Breast epithelium (tissue), 3 donors: ENCODE data around the gene KCNH3.

Experiments
- CTCF ChIP-seq, 3 donors: fragments of 450-650 bp; IDR thresholded peaks; one replicate each; pipeline ENCODE4 v1.5.1; 2016 to 2017; ENCODE audit warnings: antibody characterized with exemption in 3 of 3, mild to moderate bottlenecking in 3 of 3, moderate library complexity in 3 of 3
- POLR2A ChIP-seq: fragments of 450-650 bp; IDR thresholded peaks from one replicate; pipeline ENCODE4 v1.6.1; 2016; ENCODE audit warnings: antibody characterized with exemption, mild to moderate bottlenecking, moderate library complexity
- POLR2AphosphoS5 ChIP-seq, 3 donors: sonication (generic); formaldehyde crosslinking; IDR thresholded peaks; one replicate each; pipeline ENCODE4 v1.6.1; 2017; ENCODE audit warnings: antibody characterized with exemption in 3 of 3

- TF ChIP-seq CTCF (IDR thresholded peaks at IDR 0.05) (no peak), POLR2A (no peak), POLR2AphosphoS5 (IDR thresholded peaks at IDR 0.05) (no peak)
Measured at GRCh38 chr12:49598527-49598926, 59.7 kb downstream of the KCNH3 start.
